ENCODE results near the gene MTCL3.

GRCh38 chr6:127463056-127463455 is 56.1 kb downstream of the MTCL3 start:
- TF ChIP-seq RXRA (IDR thresholded peaks at IDR 0.05) (no peak), CTCF (IDR thresholded peaks at IDR 0.05; ENCODE audit: low read depth, low read length, missing input control) (no peak), SP1 (IDR thresholded peaks at IDR 0.05) (no peak), GABPA (IDR thresholded peaks at IDR 0.05 in 1 of 2, conservative IDR thresholded peaks at IDR 0.05 in 1 of 2) (no peak), REST (IDR thresholded peaks at IDR 0.05) (no peak), ATF3 (IDR thresholded peaks at IDR 0.05) (no peak), ZBTB33 (IDR thresholded peaks at IDR 0.05) (no peak)
